SK-N-MC (cell line): ENCODE data around the gene CCNL1.
A peak's percentile ranks its signal among the peaks of the same experiment; 100 is the strongest.

Source experiments
- DNase-seq: peaks from one replicate; pipeline ENCODE4 v3.0.0-alpha.2; 2011; ENCODE audit warnings: low read depth, low spot score
- H3K27ac ChIP-seq: fragments of 200-600 bp; sonication (generic); 2 replicates; pipeline ENCODE4 v1.5.1; 2016; ENCODE audit warnings: mixed run types
- H3K36me3 ChIP-seq: fragments of 200-600 bp; sonication (generic); 2 replicates; pipeline ENCODE4 v1.6.1; 2017; ENCODE audit warnings: antibody characterized with exemption, low read length, mixed read lengths; ENCODE audit not compliant: insufficient read depth
- H3K4me3 ChIP-seq: fragments of 200-600 bp; sonication (generic); 2 replicates; pipeline ENCODE4 v1.5.1; 2016
- H3K9ac ChIP-seq: fragments of 200-600 bp; sonication (generic); 2 replicates; pipeline ENCODE4 v1.8.0; 2017; ENCODE audit warnings: mixed run types, mixed read lengths; ENCODE audit not compliant: insufficient read length
- H3K9me3 ChIP-seq: fragments of 200-600 bp; sonication (generic); 2 replicates; pipeline ENCODE4 v1.6.1; 2017; ENCODE audit warnings: low read depth, mild to moderate bottlenecking, antibody characterized with exemption, low read length, moderate library complexity, mixed read lengths
- EZH2 ChIP-seq: fragments of 200-600 bp; sonication (generic); IDR thresholded peaks from one replicate; pipeline ENCODE4 v1.6.1; 2017; ENCODE audit warnings: antibody characterized with exemption
- FOXP2 ChIP-seq: optimal IDR thresholded peaks from 2 replicates; pipeline ENCODE3; 2011; ENCODE audit warnings: mild to moderate bottlenecking, moderate library complexity; ENCODE audit not compliant: insufficient read depth; ENCODE audit errors: extremely low read length, control extremely low read depth
- POLR2AphosphoS5 ChIP-seq: IDR thresholded peaks from 2 replicates; pipeline ENCODE4 v1.6.1; 2012; ENCODE audit warnings: mild to moderate bottlenecking, low read depth, low read length, borderline replicate concordance

Gene CCNL1

DNA sequence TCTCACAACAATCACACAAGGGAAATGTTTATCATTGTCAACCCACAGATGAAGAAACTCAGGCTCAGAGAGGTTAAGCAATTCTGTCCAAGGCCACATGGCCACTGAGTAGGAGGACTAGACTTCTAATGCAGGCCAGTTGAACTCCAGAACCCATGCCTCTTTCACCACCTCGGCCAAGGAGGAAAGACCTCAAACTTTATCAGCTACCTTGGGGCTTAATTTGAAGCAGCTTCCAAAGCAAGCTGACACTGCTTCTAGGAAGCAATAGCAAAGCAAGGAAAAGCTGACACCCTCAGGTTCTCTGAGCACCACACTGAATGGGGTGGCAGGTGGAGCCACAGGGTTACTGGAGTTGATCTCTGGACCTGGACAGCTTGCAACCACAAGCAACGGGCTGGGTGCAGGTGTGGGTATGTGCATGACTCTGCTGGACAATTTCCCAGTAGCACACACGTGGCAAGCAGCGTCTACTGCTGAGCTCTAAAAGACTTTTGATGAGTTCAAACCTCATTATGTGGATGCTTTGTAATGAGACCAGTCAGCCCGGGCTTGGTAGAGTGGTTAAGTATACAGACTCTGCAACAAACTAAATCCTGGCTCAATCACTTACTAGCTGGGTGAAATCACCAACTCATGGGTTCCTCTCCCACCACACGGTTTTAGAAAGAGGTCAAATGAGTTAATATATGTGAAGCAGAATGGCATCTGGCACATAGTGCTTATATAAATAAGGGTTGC lies 23.1 kb downstream of the CCNL1 start:
- no peak for TF ChIP-seq EZH2
- 0 out of 2 replicates have a peak, but pooled peaks have one; percentile 6 for TF ChIP-seq POLR2AphosphoS5
- Histone ChIP-seq H3K4me3 (no peak overlapping the region), H3K9ac (no peak overlapping the region), H3K27ac (peak overlapping the region; percentile 51), H3K9me3 (no peaks in the 10 kb centered on the region), H3K36me3 (no peaks in the 10 kb centered on the region)
- DNase-seq = no peak

DNA sequence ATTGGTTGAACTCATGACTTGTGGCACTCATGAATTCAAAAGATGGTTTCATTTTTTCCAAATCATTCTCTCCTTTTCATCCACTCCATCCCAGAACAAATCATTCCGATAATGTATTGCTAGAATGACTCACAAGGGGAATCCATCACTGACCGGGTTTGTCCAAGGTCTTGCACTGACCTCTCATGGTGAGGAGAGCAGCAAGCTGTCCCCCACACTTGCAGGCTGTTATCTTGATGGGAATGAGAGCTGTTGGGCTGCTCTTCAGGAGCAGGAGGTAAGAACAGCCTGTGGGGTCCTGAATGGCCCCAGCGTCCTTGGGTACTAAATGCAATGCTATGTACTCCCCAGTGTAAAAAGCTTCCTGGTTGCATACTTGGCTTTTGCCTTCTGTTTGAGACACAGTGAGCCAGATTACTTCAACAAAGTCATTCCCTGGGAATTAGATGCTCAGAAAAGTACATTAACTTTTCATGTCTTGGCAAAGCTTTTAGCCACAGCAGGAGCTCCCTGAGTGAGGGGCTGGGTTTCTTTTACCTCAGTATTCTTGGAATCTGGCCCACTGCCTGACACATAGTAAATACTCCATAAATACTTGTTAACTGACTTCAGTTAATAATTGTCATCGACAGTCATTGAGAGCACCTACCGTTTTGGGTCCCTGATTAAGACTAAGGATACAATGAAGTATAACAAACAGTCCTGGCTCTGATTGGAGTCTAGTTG lies 24.1 kb downstream of the CCNL1 start:
- no peak overlapping the region for H3K9ac ChIP-seq
- H3K9me3 ChIP-seq = no peaks in the 10 kb centered on the region
- H3K36me3 ChIP-seq = no peaks in the 10 kb centered on the region
- DNase-seq = no peak
- TF ChIP-seq FOXP2 = no peak
- H3K27ac ChIP-seq = peak overlapping the region; percentile 51
- H3K4me3 ChIP-seq = peak overlapping the region; percentile 5; the same call in 1 of the 2 replicates

DNA sequence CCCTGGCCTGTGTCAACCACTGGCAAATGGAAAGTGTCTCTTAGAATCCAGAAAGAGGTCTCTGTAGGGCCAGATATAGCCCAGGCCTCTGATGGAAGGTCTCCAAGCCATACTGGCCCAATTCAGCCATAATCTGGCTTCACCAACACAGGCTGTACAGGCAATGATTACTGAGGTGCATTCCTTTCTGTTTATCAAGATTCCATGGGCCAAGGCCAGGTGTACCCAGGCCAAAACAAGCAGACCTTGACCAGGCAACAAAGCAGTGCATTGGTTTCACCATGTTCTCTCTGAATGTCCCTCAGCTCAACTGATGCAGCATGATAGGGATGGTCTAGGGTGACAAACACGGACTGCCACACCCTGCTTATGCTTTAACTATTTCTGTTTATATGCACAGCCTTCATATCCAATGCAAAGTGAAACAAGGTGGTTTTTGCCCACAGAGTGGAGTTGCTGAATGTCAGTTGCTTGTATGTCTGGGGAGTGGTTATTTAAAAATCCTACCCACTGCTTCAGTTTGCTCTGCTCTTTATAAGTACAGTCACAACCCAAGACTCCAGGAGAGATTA lies 25.2 kb downstream of the CCNL1 start:
- H3K27ac ChIP-seq = peak overlapping the region; percentile 37; the same call in 1 of the 2 replicates
- H3K9me3 ChIP-seq = no peaks in the 10 kb centered on the region
- no peak for DNase-seq
- H3K36me3 ChIP-seq = no peaks in the 10 kb centered on the region
- H3K9ac ChIP-seq = peak overlapping the region; percentile 22
- no peak overlapping the region for H3K4me3 ChIP-seq
- no peak for TF ChIP-seq POLR2AphosphoS5
- no peak for TF ChIP-seq EZH2
- TF ChIP-seq FOXP2 = no peak

DNA sequence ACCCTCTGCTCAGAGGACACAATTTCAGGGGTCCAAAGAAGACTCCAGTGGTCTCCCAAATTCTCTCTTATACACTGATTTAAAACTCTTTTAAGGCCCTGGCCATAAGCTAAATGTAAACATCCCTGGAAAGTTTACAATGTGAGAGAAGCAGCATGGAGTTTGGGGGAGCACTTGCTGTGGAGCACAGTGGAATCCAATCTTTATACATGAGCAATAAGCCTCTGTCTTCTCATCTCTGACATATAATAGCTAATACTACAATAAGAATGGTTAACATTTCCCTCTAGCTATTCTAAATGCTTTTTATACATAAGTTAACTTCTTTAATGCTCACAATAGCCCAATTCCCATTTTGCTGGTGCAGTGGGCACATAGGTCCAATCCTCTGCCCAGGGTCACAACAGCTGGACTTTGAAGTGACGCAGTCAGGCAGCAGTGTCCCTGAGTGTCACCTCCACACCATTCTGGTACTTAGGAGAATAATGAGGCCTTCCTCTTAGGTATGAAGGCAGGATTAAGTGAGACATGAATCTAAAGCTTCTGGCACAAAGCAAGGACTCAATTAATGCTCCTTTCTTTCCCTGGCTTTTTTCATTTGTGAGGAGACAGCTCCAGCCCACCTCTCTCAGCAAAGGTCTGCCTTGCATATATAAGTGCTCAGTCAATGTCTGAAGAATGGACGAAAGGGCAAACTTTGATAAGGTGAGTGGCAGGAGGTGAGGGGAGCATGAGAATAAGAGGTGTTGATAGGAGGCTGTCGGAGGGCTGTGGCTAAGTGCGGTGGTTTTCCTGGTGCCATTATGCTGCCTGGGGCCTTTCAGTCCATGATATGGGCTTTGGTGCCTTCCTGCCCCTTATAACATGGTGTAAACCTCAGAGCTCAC lies 26.3 kb downstream of the CCNL1 start:
- Histone ChIP-seq H3K27ac (no peak overlapping the region), H3K9me3 (no peaks in the 10 kb centered on the region), H3K4me3 (no peak overlapping the region), H3K36me3 (no peaks in the 10 kb centered on the region), H3K9ac (no peak overlapping the region)
- TF ChIP-seq POLR2AphosphoS5 (no peak), FOXP2 (no peak), EZH2 (no peak)
- DNase-seq = no peak

DNA sequence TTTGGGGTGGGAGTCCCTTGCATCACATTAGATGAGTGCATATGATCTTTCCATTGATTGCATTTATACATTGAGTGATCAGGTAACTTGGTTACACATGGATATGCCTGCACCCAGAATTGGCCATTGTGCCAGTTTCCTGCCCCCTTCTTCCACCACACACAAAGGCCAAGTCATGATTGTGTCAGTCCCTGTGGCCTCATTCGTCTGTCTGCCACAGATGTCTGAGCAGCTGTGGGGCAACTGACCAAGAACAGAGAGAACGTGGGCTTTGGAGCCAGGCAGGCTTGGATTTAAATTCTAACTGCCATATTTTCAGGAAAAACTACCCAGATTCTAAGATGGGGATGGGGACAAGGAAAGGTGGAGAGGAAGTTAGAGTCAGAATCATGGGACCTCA lies 27.0 kb downstream of the CCNL1 start:
- no peaks in the 10 kb centered on the region for H3K36me3 ChIP-seq
- no peak overlapping the region for H3K27ac ChIP-seq
- H3K9me3 ChIP-seq = no peaks in the 10 kb centered on the region
- DNase-seq = no peak
- H3K9ac ChIP-seq = no peak overlapping the region
- TF ChIP-seq FOXP2 (no peak), EZH2 (no peak)
- no peak overlapping the region for H3K4me3 ChIP-seq

DNA sequence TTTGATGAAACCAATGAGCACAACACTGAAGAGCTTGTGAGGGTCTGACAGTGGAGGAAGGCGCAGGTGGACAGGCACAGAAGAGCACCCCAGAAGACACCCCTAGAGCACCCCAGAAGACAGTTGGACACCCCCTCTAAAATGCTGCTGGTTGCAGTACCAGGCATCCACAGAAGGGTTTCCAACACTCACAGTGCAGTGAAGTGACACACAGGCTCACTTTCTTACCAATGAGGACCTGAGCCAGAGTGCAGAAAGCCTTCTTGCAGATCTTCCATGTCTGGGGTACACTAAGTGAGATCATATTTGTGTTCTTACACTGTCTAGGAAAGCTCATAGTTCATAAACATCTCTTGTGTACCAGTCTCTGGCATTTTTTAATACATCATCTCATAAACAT lies 27.6 kb downstream of the CCNL1 start:
- no peak for TF ChIP-seq FOXP2
- no peak for TF ChIP-seq POLR2AphosphoS5
- no peak for TF ChIP-seq EZH2
- no peaks in the 10 kb centered on the region for H3K9me3 ChIP-seq
- H3K4me3 ChIP-seq = no peak overlapping the region
- no peak overlapping the region for H3K9ac ChIP-seq
- H3K36me3 ChIP-seq = no peaks in the 10 kb centered on the region
- no peak overlapping the region for H3K27ac ChIP-seq
- no peak for DNase-seq

DNA sequence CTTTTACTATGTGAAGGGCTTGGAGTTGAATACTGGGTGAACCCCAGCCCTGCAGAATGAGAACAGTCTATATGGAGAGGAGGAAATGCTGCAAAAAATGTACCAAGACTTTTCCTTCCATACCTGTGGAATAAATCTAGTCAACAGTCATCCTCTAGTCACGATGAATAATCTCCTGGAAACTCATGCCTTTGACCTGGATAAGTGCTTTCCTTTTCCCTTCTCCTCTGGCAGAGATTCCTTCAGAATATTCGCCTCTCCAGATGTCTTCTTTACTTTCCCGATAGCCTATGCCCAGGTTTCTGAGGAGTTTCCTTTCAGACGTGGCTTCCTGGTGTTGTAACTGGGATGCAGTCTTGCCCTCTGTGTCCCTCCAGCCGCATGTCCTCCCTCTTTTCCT lies 28.1 kb downstream of the CCNL1 start:
- H3K36me3 ChIP-seq = no peaks in the 10 kb centered on the region
- TF ChIP-seq POLR2AphosphoS5 = no peak
- TF ChIP-seq EZH2 = no peak
- no peak for TF ChIP-seq FOXP2
- H3K9ac ChIP-seq = no peak overlapping the region
- H3K27ac ChIP-seq = no peak overlapping the region
- no peaks in the 10 kb centered on the region for H3K9me3 ChIP-seq
- DNase-seq = no peak
- H3K4me3 ChIP-seq = no peak overlapping the region
